Stimulated activated CD4-positive, alpha-beta T cell treated with anti-CD3 and anti-CD28 coated beads, Interleukin-1b, Interleukin-23, amount 100 ng/mL, for 1 hour (primary cell): ENCODE data around the gene LGALSL.

Source experiments
- DNase-seq, 2 donors: peaks; one replicate each; pipeline ENCODE4 v3.0.0-alpha.2; 2020; ENCODE audit warnings: low read depth in 2 of 2

LGALSL gene

GRCh38 chr2:64453770-64454385, at the start of gene LGALSL:
TSS of gene LGALSL (plus strand) at chr2:64454162. CDS start at chr2:64454546, 384 bp downstream.
- no peak for DNase-seq

GRCh38 chr2:64404743-64405142, 49.2 kb upstream of the LGALSL start:
- DNase-seq: no peak

GRCh38 chr2:64405581-64406406, 48.2 kb upstream of the LGALSL start:
- DNase-seq: no peak

- DNase-seq: no peak
Measured at GRCh38 chr2:64406407-64406774, 47.6 kb upstream of the LGALSL start.

- DNase-seq: no peak
Measured at GRCh38 chr2:64408031-64408430, 45.9 kb upstream of the LGALSL start.

- no peak for DNase-seq
Measured at GRCh38 chr2:64410671-64411070, 43.3 kb upstream of the LGALSL start.

- DNase-seq: no peak
Measured at GRCh38 chr2:64412671-64413070, 41.3 kb upstream of the LGALSL start.

- DNase-seq: no peak
Measured at GRCh38 chr2:64414736-64415435, 39.1 kb upstream of the LGALSL start.

GRCh38 chr2:64417624-64418023, 36.3 kb upstream of the LGALSL start:
- DNase-seq: no peak

GRCh38 chr2:64419596-64420165, 34.3 kb upstream of the LGALSL start:
- DNase-seq: no peak

- DNase-seq: no peak
Measured at GRCh38 chr2:64420677-64421076, 33.3 kb upstream of the LGALSL start.

GRCh38 chr2:64421201-64421600, 32.8 kb upstream of the LGALSL start:
- DNase-seq: no peak

GRCh38 chr2:64422466-64422865, 31.5 kb upstream of the LGALSL start:
- no peak for DNase-seq

GRCh38 chr2:64423303-64423702, 30.7 kb upstream of the LGALSL start:
- DNase-seq: no peak

- DNase-seq: no peak
Measured at GRCh38 chr2:64424416-64424987, 29.5 kb upstream of the LGALSL start.

GRCh38 chr2:64426183-64426952, 27.6 kb upstream of the LGALSL start:
- DNase-seq: no peak

GRCh38 chr2:64434039-64434657, 19.8 kb upstream of the LGALSL start:
- DNase-seq: no peak

GRCh38 chr2:64437883-64438282, 16.1 kb upstream of the LGALSL start:
- DNase-seq: no peak

- no peak for DNase-seq
Measured at GRCh38 chr2:64439194-64439593, 14.8 kb upstream of the LGALSL start.

- DNase-seq: no peak
Measured at GRCh38 chr2:64440843-64441242, 13.1 kb upstream of the LGALSL start.

GRCh38 chr2:64442277-64442676, 11.7 kb upstream of the LGALSL start:
- no peak for DNase-seq
